ENCODE results near the gene HMX1. TPM values are rescaled to one million over a fixed set of nuclear protein-coding genes. Genes with fewer than 3 reads are reported as not detected.

The HMX1 gene
- total RNA-seq, 1 donor from 2014 or later, result not detected

GRCh38 chr4:8893227-8893623, 21.6 kb upstream of the HMX1 start:
- no peak for DNase-seq (ENCODE audit: low spot score)

GRCh38 chr4:8892556-8893226, 21.1 kb upstream of the HMX1 start:
- DNase-seq (ENCODE audit: low spot score), result no peak
- ATAC-seq, result no peak

More at GRCh38 chr4:8893227-8893623, 21.6 kb upstream of the HMX1 start:
- ATAC-seq, result no peak

- ATAC-seq (no peak), DNase-seq (ENCODE audit: low spot score) (no peak)
Measured at GRCh38 chr4:8891646-8892555, 20.3 kb upstream of the HMX1 start.

GRCh38 chr4:8891255-8891645, 19.6 kb upstream of the HMX1 start:
- DNase-seq (ENCODE audit: low spot score), result no peak
- no peak for ATAC-seq

- no peak for DNase-seq (ENCODE audit: low spot score)
- ATAC-seq, result no peak
Measured at GRCh38 chr4:8888856-8889255, 17.2 kb upstream of the HMX1 start.

GRCh38 chr4:8886612-8887406, 15.2 kb upstream of the HMX1 start:
- DNase-seq (ENCODE audit: low spot score), result no peak
- ATAC-seq, result no peak

- ATAC-seq, result no peak
- DNase-seq (ENCODE audit: low spot score), result no peak
Measured at GRCh38 chr4:8882239-8882638, 10.6 kb upstream of the HMX1 start.

- DNase-seq (ENCODE audit: low spot score) (no peak), ATAC-seq (no peak)
Measured at GRCh38 chr4:8880851-8881250, 9.2 kb upstream of the HMX1 start.

GRCh38 chr4:8879574-8879973, 7.9 kb upstream of the HMX1 start:
- no peak for ATAC-seq
- no peak for DNase-seq (ENCODE audit: low spot score)

- DNase-seq (ENCODE audit: low spot score) (no peak), ATAC-seq (no peak)
Measured at GRCh38 chr4:8878421-8878820, 6.8 kb upstream of the HMX1 start.

- ATAC-seq (no peak), DNase-seq (ENCODE audit: low spot score) (no peak)
Measured at GRCh38 chr4:8877780-8878040, 6.1 kb upstream of the HMX1 start.

GRCh38 chr4:8876982-8877779, 5.5 kb upstream of the HMX1 start:
- ATAC-seq (no peak), DNase-seq (ENCODE audit: low spot score) (no peak)

- no peak for ATAC-seq
Measured at GRCh38 chr4:8874896-8875680, 3.4 kb upstream of the HMX1 start.

GRCh38 chr4:8874003-8874895, 2.6 kb upstream of the HMX1 start:
- ATAC-seq, result no peak
- no peak for DNase-seq (ENCODE audit: low spot score)

More at GRCh38 chr4:8874896-8875680, 3.4 kb upstream of the HMX1 start:
- DNase-seq (ENCODE audit: low spot score), result no peak

GRCh38 chr4:8872402-8873291, 1.0 kb upstream of the HMX1 start:
- ATAC-seq (no peak), DNase-seq (ENCODE audit: low spot score) (no peak)

GRCh38 chr4:8870647-8871416, 807 bp downstream of the HMX1 start:
- no peak for DNase-seq (ENCODE audit: low spot score)

More at GRCh38 chr4:8870647-8871416, 807 bp downstream of the HMX1 start:
- no peak for ATAC-seq

Data from left lobe of liver (tissue), 2 donors.